Measurements from ENCODE around the gene PWWP2B.
"Not testable (repeated sequence)": the region's sequence is repeated elsewhere in the genome, so short reads cannot be mapped to it uniquely, and the experiment has no call there.

Gene PWWP2B

DNA sequence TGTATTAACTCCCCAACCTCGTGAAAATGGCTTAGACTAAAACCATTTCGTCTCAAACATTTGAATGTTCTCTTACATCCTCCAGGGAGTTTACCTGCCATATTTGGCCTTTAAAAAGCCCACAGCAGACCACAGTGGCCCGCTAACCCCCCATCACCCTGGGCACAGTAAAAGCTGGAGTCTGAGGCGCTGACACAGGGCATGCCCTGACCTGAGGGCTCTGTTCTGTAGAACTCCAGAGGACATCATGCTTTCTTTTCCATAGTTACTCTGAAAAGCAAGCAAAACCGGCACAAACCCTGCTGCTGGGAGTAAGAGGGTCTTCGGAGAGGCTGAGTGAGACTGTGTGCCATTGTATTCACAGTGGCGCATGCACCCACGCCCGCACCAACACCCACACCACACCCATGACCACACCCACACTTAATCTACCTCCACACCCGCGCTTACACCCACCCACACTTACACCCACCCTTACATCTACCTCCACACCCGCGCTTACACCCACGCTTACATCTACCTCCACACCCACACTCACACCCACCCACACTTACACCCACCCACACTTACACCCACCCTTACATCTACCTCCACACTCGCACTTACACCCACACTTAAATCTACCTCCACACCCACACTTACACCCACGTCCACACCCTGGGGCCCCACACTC is 32.9 kb upstream of the PWWP2B start:
- no peak for DNase-seq

DNA sequence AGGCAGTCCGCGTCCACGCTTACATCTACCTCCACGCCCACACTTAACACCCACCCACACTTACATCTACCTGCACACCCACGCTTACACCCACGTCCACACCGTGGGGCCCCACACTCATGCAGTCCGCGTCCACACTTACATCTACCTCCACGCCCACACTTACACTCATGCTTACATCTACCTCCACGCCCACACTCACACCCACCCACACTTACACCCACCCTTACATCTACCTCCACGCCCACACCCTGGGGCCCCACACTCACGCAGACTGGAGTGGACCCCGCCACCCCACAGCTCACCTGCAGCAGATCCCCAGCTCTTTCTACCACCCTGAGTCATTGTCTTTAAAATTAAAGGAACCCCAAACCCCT is 32.4 kb upstream of the PWWP2B start:
- no peak for DNase-seq

DNA sequence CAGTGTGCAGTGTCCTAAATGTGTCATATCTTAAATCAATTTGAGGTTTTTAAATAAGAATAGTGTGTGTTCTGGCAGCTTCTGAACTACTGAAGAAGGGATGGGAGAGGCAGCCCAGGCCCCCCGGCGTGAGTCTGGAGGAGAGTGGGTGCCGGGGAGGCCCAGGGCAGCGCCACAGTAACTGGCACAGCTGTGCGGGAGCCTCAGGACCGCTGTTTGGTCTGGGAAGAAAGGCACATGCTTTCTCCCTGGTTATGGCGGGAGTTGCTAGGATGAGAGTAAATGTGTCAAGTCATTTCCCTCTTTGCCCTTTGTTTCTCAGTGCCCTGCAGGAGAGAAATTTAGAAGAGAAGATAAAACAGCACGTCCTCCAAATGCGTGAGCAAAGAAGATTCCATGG is 31.9 kb upstream of the PWWP2B start:
- no peak for DNase-seq

DNA sequence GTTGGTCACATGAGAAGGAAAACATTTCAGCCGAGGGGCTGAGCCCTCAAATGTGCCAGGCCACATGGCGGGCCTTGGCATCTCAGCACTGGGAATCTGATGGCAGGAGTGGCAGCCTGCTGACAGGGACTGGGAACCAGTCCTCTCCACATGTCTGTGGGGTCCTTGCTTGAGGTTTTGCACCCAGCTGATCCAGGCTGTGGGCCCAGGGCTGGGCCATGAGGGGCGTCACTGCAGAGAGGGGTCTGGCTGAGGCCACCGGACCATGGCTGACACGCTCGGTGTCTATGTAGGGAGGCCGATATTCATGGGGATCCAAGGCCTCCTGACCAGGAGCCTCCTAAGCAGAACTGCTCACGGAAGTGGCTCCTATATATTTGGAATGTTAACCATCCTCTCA is 31.0 kb upstream of the PWWP2B start:
- no peak for DNase-seq

DNA sequence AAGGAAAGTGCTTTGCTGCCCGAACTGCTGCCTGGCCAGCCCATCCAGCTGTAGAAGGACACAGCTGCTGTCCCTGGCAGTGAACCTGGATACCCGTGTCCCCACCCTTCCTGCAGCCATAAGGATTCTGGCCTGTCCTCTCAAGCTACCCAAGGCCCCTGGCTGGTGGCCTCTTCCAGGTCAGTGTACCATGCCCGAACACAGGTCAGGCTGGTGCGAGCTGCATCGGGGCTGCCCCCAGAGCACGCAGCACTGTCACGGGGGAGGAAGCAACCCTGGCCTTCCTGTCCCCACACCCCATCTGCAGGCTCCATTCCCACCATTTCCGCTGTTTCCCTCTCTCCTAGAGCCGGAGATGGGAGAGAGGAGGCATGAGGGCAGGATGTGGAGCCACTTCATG is 30.5 kb upstream of the PWWP2B start:
- no peak for DNase-seq

DNA sequence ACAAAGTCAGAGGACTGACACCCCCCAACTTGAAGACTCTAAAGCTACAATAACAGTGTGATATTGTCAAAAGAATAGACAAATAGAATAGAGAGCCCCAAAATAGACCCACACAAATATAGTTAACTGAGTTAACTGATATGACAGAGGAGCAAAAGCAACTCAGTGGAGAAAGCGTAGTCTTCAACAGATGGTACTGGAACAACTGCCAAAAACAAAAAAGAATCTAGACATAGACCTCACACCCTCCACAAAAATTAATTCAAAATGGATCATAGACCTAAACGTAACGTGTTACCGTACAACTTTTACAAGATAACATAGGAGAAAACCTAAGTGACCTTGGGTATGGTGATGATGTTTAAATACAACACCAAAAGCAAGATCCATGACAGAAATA is 28.6 kb upstream of the PWWP2B start:
- DNase-seq, result no peak

DNA sequence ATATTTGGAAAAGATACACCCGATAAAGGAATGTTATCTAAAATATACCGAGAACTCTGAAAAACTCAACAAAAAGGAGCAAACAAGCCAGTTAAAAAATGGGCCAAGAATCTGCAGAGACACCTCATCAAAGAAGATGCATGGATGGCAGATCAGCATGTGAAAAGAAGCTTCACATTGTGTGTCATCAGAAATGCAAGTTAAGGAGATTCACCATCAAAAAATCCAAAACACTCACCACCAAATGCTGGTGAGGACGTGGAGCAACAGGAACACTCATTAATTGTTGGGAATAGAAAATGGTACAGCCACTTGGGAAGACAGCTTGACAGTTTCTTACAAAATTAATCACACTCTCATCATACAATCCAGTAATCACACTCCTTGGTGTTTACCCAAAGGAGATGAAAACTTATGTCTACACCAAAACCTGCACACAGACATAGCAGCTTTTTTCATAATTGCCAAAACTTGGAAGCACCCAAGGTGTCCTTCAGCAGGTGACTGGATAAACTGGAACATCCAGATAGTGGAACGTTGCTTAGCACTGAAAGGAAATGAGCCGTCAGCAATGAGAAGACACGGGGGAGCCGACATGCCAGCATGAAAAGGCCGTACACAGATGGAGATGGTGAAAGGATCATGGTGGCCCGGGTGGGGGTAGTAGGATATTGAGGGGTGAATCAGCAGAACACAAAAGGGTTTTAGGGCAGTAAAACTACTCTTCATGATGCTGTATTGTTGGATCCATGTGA is 27.9 kb upstream of the PWWP2B start:
- no peak for DNase-seq

DNA sequence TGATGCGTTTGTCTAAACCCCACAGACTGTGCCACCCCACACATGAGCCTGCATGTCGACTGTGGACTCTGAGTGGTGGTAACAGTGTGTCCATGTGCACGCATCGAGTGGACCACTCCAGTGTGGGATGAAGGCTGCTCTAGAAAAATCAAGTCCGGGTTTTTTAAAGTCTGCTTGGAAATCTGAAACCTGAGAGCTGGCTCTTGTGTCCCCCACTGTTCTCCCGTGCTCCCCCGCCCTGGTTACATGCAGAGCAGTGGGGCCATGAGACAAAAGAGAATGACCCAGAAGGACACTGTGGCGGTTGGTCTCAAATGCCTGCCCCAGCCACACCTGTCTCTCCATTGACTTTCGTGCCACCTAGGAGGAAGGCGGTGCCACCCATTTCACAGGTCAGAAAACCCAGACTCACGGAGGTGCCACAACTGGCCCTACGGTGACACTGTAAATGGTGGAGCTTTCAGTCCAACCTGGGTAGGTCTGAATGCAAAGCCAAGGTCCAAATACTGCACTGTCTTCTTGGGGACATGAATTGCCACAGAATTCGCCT is 27.3 kb upstream of the PWWP2B start:
- no peak for DNase-seq

DNA sequence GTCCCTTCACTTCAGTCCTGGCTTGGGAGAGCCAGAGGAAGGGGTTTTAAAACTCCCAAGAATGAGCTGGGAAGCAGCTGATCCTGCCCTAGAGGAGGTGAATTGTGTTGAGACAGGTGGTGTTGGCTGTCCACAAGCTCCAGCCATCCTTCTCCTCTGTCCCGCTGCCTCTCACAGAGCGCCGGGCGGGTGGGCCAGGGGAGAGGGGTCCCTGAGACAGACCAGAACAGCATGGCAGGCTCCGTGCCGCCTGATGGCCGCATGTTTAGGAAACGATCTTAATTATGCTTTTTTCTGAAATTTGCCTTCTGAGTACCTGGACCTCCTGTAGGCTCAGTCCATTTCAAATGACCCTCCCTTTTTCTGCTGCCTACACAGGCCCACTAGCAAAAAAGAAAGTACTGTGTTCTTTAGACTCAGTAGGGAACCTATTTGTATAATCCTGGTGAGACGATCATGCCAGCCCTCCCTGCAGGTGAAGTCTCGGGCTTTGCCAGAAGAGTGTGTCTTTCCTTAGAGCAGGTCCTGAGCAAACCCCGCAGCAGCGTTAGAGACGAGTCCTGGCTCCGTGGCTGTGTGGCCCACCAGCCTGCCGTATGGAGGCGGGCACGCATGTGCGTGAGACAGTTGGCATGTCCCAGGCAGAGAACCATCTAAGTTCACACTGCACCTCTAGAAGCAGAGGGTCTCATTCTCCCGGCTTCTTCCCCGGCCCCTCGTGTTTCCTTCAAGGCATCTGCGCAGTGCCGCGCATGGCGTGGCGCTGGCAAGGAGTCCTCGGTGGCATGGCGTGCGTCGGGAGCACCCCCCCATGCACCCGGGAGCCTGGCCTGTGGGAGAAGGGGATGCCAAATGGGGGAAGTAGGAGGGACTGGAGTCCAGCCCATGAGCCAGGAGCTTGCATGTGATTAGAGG is 26.3 kb upstream of the PWWP2B start:
- DNase-seq, result no peak

DNA sequence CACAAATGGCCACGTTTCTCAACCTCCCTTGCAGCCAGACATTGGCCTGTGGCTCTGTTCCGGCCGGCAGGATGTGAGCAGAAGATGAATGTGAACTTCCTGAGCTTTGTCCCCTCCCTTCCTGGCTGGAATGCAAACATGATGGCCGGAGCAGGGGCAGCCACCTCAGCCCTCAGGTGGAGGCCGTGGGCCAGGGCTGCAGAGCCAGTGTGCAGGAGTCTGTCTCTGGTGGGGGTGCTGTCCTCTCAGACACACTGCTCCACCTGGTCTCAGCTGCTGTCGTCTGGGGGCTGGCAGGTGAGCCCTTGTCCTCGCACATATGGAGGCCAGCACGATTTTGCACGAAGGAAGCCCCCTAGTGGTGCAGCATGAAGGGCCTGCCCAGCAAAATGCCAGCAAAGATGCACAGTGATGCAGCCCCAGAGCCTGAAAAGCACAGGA is 25.3 kb upstream of the PWWP2B start:
- no peak for DNase-seq

DNA sequence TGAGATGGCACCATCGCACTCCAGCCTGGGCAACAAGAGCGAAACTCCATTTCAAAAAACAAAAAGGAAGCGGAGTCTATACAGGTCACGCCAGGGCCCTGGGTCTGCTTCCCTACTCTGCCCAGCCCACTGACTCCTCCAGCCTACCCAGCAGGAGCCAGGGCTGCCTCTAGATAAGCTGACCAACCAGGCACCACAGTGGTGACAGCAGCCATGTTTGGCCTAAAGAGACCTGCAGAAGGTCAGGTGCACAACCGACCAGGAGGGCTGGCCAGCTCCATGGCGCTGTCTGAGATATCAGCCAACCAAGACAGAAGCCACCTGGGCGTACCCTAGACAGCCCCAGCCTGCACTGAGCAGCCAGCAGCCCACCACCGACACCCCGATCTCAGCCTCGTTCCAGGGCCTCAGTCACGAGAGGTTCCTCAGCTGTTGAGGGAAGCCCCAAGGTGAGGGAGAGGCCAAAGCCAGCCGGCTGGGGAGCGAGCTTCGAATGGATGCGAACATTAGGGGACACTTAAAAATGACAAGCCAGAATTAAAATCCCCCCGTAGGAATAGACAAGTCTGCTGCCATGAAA is 24.4 kb upstream of the PWWP2B start:
- DNase-seq, result no peak

DNA sequence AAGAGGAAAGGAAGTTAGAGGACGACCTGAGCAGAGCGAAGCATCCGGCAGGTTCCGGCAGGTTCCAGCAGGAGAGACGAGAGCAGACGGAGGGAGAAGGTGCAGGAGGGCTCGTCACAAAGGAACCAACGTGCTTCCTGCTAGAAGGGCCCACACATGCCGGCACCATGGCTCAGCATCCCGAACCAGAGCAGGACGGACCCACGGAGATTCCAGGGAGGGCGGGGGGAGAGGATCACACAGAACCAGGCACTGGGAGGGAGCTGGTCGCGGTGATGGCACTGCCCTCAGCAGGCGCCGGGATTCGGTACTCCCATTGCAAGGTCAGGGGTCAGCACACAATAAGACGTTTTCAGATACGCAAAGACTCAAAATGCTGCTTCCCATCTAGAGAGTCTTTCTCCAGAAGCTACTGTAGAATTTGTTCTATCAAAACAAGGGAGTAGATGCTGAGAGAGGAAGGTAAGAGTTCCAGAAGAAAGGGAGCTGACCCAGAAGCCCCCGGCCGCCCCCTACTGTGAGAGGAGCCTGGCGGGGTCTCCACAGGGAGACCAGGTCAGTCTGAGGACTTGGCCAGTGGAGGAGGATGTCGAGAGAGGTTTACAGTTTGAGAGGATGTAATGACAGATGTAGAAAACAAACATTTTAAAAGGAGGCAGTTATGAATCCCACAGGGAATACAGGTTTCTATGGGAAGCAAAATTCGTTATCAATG is 23.6 kb upstream of the PWWP2B start:
- no peak for DNase-seq

DNA sequence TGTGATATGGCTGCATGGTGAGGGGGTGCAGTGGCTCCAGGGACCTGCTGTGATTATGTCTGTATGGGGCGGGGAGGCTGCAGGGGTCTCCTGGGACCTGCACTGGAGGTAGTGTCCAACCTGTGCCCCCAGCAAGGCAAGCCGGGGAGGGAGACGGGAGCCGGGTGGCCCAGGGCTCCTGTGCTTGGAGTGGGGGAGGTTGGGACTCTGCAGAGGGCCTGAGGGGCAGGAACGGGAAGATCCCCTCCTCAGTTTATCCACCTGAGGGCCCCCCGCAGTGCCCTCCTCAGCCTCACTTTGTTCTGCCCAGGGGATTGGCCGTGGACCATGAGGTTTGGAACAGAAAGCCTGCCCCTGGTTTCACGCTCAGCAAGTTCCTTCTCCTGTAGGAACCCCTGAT is 22.8 kb upstream of the PWWP2B start:
- DNase-seq, result no peak

DNA sequence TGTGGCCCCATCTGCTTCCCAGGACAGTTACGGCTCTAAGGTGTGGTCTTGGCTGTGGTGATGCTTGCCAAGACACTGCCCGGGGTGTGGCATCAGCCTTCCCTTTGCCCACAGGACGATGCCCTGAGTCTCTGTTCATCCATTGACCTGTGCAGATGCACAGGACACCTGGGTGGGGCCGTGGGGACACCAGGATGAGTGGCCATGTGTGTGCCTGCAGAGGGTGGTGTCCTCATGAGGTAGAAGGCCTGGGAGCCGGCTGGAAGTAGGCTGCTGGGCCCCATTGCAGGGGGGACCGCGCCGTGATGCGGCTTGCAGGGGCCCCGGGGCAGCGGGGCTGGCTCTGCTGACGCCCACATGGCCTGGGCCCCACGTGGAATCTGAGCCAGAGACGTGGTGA is 22.4 kb upstream of the PWWP2B start:
- DNase-seq, result no peak

DNA sequence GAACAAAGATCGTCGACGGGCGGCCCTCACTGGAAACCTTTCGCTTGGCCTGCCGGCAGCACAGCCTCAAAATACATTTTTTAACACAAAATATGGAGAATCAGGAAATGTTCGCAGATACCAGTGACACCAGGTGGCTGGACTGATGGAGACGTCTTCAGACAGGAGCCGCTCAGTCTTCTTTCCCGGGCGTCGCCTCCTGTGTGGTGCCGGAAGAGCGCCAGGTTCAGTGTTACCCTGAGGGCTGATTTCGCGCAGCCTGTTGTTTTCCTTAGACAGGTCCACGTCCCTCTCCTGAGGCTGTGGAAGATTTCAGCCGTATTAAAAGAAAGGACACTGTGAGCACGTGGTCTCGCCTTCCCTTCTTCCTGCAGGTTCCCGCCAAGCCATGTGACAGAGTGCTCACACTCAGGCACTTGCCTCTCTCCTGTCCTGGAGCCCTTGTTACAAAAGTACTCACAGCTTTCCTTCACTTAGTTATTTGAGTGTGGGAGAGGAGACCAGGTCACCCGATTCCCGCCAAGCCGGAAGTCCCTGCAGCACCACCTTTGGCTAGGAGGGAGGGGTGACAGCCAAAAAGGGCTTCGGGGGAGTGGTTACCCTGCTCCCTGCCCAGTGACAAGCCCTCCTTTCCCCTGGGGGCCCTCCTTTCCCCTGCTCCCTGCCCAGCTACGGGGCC is 21.7 kb upstream of the PWWP2B start:
- DNase-seq, result no peak

DNA sequence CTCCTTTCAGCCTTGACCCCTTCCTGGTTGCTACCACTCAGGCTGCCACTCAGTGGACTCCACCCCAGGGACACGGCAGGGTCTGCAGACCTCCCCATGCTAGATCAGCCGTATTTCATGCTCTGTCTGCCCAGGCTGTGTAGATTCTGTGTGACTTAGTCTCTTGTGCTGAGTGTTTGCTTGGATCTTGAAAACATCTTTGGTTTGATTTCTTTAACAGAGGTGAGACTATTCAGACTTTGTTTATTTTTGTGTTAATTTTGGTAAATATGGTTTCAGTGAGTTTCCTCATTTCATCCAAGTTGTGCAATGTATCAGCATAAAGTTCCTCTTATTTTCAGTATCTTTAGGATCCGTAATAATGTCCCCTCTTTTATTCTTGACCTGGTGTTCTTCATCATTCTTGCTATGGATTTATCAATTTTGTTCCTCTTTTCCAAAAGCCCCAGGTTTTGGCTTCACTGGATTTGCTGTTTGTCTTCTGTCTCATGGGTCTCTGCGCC is 21.2 kb upstream of the PWWP2B start:
- no peak for DNase-seq

DNA sequence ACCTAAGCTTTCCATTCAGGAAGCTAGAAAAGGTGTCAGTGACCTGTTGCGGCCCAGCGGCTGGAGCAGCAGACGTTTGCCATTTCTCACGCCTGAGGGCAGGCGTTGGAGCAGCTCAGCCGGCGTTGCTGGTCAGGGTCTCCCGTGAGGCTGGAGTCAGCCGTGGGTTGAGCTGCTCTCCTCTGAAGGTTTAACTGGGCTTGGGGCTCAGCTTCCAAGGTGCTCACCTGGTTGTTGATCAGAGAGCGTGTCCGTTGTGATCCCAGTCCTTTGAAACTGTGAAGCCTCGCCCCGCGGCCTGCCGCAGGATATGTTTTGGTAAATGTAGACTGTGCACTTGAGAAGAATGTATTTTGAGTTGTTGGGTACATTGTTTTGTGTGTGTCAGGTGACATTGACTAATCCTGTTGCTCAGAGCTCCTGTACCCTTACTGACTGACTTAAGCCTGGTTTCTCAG is 20.6 kb upstream of the PWWP2B start:
- DNase-seq, result peak; percentile 33

DNA sequence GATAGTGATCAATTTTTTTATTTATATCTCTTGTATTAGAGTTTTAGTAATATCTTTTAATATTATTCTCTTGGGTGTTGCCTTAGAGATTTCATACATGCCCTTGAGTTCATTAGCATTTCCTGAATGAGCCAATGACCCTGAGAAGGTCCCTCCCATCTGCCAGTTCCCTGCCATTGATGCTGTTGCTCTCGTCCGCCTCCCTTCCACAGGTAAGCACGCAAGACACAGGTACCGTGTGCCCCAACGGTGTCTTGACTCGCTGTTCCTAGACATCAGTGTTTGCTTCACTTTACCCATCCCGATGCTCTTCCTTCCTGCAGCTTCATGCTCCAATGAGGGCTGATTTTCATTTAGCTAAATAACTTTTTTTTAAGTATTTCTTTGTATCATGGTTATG is 19.7 kb upstream of the PWWP2B start:
- DNase-seq, result no peak

DNA sequence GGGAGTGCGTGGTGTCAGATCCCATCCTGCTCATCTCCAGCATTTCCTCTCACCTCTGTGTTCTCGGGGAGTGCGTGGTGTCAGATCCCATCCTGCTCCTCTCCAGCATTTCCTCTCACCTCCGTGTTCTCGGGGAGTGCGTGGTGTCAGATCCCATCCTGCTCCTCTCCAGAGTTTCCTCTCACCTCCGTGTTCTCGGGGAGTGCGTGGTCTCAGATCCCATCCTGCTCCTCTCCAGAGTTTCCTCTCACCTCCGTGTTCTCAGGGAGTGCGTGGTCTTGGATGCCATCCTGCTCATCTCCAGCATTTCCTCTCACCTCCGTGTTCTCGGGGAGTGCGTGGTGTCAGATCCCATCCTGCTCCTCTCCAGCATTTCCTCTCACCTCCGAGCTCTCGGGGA is 18.0 kb upstream of the PWWP2B start:
- DNase-seq, result not testable (repeated sequence)

DNA sequence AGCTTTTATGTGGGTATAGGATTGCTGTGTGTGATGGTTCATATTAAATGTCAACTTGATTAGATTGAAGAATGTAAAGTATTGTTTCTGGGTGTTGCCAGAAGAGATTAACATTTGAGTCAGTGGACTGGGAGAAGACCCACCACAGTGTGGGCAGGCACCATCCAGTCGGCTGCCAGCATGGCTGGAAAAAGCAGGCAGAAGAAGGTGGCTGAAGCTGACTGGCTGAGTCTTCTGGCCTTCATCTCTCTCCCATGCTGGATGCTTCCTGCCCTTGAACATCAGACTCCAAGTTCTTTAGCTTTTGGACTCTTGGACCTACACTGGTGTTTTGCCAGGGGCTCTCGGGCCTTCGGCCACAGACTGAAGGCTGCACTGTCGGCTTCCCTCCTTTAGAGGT is 16.0 kb upstream of the PWWP2B start:
- DNase-seq, result not testable (repeated sequence)

DNA sequence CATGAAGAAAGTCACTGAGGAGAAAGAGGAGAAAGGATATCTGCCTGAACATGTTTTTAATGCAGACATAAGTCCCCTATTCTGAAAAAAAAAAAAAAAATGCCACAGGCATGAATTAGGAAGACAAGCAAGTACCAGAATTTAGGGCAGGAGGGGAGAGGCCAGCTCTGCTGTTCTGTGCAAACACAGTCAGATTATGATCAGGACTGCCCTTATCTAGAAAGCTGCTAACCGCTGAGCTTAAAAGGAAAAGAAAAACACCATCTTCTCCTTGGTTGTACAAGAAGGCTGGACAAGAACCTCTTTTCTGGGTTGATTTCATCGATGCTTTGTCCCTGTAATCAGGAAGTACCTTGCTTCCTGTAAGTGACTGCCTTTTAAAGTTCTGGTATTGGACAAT is 15.3 kb upstream of the PWWP2B start:
- no peak for DNase-seq
